Muscle of leg (tissue), 11 donors: ENCODE results near the gene ASB3. TPM values are rescaled to one million over a fixed set of nuclear protein-coding genes. Genes with fewer than 3 reads are reported as not detected.
A peak's percentile ranks its signal among the peaks of the same experiment; 100 is the strongest.
"Not testable (repeated sequence)": the region's sequence is repeated elsewhere in the genome, so short reads cannot be mapped to it uniquely, and the experiment has no call there.

Experiments
- DNase-seq: peaks from one replicate; pipeline ENCODE4 v3.0.0; 2013
- H3K27ac ChIP-seq: one replicate; pipeline ENCODE4 v1.5.1; 2013; ENCODE audit warnings: mild to moderate bottlenecking, low read length, control low read depth
- H3K27me3 ChIP-seq: one replicate; pipeline ENCODE4 v1.6.1; 2013; ENCODE audit warnings: low read length; ENCODE audit not compliant: control insufficient read depth, insufficient read depth
- H3K36me3 ChIP-seq: one replicate; pipeline ENCODE4 v1.6.1; 2013; ENCODE audit warnings: low read length; ENCODE audit not compliant: control insufficient read depth, insufficient read depth
- H3K4me1 ChIP-seq: one replicate; pipeline ENCODE4 v1.6.1; 2013; ENCODE audit warnings: low read length; ENCODE audit not compliant: control insufficient read depth, insufficient read depth
- H3K4me3 ChIP-seq: one replicate; pipeline ENCODE4 v1.5.1; 2013; ENCODE audit warnings: low read length, control low read depth
- H3K9me3 ChIP-seq: replicated peaks from 2 replicates; pipeline ENCODE4 v1.6.1; 2013; ENCODE audit warnings: low read depth, low read length; ENCODE audit not compliant: control insufficient read depth
- WGBS: methylation state at CpG from one replicate; pipeline ENCODE4 v1.1.5; 2013; ENCODE audit warnings: missing lambda C conversion rate; ENCODE audit not compliant: insufficient coverage; 5-methylcytosine and 5-hydroxymethylcytosine counted together
- polyA plus RNA-seq, 8 donors: library from polyadenylated mRNA; unstranded; fragments of 120-200 nt; gene quantifications; one replicate each; pipeline versions ENCODE4 v1.2.1 to v1.2.3, GENCODE V29; 2013; ENCODE audit warnings: inconsistent platforms in 1 of 8, low replicate concordance in 1 of 8; ENCODE audit not compliant: insufficient read length in 8 of 8, insufficient read depth in 1 of 8
- total RNA-seq: library from RNA; stranded (reverse); fragments of 120-200 nt; gene quantifications from one replicate; pipeline ENCODE4 v1.2.4, GENCODE V29; 2013

The ASB3 gene
- total and polyA plus RNA-seq, 9 donors = 10.2 to 20.2 (median 13.0) TPM

DNA sequence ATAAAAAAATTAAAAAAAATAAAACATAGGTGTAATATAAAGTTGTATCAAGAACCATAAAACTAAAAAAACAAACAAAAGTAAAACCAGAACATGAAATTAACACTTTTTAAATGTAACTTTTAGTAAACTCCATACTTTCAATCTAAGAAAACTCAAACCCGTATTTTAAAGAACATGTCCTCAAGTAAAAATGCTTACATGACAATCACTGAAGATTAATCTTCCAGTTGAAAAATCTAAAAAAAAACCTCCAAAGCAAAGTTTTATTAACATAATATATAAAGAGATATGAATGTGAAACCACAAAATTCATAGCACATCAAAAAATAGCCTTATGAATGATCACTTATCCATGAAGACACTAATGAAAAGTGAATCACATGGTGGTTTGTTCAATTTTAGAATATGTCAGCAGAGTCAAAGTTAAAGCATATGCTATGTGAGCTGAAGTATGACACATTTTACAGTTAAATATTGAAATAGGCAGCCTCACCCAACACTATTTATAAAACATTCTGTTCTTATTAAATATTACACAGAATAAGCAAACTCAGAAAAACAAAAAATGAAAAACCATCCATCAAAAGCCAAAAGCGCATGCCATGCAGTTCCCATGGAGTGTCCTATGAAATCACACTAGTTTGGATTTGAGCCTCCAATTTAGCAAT is 42.2 kb downstream of the ASB3 start:
- Histone ChIP-seq H3K4me3 (no peak overlapping the region), H3K27me3 (no peaks in the 10 kb centered on the region), H3K27ac (no peak overlapping the region), H3K9me3 (no peaks in the 10 kb centered on the region), H3K36me3 (peaks cover 2% of the 10 kb centered on the region), H3K4me1 (no peaks in the 10 kb centered on the region)
- WGBS = no CpG with 5 or more reads among the region's 2 CpGs
- no peak for DNase-seq

- H3K27me3 ChIP-seq = no peaks in the 10 kb centered on the region
- peak; percentile 67 for DNase-seq
- no peak overlapping the region for H3K27ac ChIP-seq
Measured at GRCh38 chr2:53740170-53740569, 46.6 kb downstream of the ASB3 start.

GRCh38 chr2:53739032-53739431 is 47.7 kb downstream of the ASB3 start:
- H3K27me3 ChIP-seq = no peaks in the 10 kb centered on the region
- DNase-seq = no peak
- no peaks in the 10 kb centered on the region for H3K4me1 ChIP-seq
- H3K27ac ChIP-seq = no peak overlapping the region
- H3K36me3 ChIP-seq = peaks cover 2% of the 10 kb centered on the region
- H3K9me3 ChIP-seq = no peaks in the 10 kb centered on the region
- no peak overlapping the region for H3K4me3 ChIP-seq
- no CpG with 5 or more reads among the region's 1 CpG for WGBS

More at GRCh38 chr2:53740170-53740569, 46.6 kb downstream of the ASB3 start:
- H3K4me3 ChIP-seq = no peak overlapping the region
- H3K9me3 ChIP-seq = no peaks in the 10 kb centered on the region
- H3K36me3 ChIP-seq = peaks cover 2% of the 10 kb centered on the region
- no peaks in the 10 kb centered on the region for H3K4me1 ChIP-seq

DNA sequence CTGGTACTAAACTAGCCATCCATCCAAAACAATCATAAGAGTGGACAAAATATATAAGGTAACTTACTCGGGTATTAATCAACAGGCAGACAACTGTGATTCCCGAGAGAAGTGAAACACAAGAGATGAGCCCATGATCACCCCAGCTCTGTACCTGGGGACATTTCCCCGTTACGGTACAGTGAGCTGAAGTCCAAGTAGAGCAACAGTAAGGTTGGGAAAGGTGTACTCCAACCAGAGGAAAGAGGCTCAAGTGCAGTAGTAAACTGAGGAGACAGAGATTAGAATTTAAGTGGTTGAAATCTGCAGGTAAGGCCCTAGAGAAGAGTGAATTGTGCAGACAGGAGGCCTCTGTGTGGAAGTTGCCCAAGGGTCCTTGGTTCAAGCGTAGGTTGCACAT is 49.7 kb downstream of the ASB3 start:
- DNase-seq = no peak
- Histone ChIP-seq H3K4me1 (no peaks in the 10 kb centered on the region), H3K4me3 (no peak overlapping the region), H3K9me3 (no peaks in the 10 kb centered on the region), H3K36me3 (no peaks in the 10 kb centered on the region), H3K27me3 (no peaks in the 10 kb centered on the region), H3K27ac (no peak overlapping the region)
- WGBS = 95% methylated on average over 2 of the region's 5 CpGs

GRCh38 chr2:53729143-53729762 is 57.5 kb downstream of the ASB3 start:
- H3K27ac ChIP-seq = no peak overlapping the region
- no peaks in the 10 kb centered on the region for H3K9me3 ChIP-seq
- no peaks in the 10 kb centered on the region for H3K27me3 ChIP-seq
- H3K36me3 ChIP-seq = peaks cover 3% of the 10 kb centered on the region
- no peak for DNase-seq
- no CpG with 5 or more reads among the region's 1 CpG for WGBS
- H3K4me3 ChIP-seq = no peak overlapping the region
- H3K4me1 ChIP-seq = no peaks in the 10 kb centered on the region

DNA sequence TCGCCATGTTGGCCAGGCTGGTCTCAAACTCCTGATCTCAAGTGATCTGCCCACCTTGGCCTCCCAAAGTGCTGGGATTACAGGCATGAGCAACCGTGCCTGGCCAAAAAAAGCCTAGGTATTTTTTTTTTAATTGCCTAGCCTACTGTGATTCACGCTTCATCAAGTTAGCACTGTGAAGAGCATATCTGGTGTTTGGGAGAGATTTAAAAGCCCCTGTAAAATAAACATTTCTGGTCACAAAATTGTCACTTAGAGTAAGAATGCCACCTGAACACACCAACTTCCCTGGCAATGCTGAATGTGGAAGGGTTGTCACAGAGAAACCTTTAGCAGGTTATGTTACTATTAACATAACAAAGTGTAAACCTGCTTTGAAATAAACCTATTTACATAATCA is 58.8 kb downstream of the ASB3 start:
- no peak overlapping the region for H3K4me3 ChIP-seq
- 90% methylated on average over 2 of the region's 3 CpGs for WGBS
- peaks cover 3% of the 10 kb centered on the region for H3K36me3 ChIP-seq
- H3K4me1 ChIP-seq = no peaks in the 10 kb centered on the region
- no peaks in the 10 kb centered on the region for H3K9me3 ChIP-seq
- no peak overlapping the region for H3K27ac ChIP-seq
- DNase-seq = no peak
- no peaks in the 10 kb centered on the region for H3K27me3 ChIP-seq

DNA sequence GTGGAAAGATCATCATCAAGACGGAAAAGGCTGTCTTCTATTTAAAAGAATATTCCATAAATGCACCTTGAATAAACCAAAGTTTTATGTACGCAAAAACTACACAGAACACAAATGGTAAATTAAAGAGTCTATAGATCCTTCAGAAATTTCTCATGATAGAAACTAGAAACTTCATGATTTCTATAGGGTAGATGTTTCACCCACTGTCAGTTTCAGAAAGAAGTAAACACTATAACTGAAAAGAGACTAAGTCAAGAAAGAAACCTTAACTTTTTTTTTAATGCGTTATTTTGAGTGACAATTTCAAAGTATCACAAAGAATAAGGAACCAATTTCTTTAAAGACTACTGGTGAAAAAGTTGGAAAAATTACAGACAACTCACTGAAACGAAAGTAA is 61.1 kb downstream of the ASB3 start:
- H3K36me3 ChIP-seq = peaks cover 3% of the 10 kb centered on the region
- no CpG with 5 or more reads among the region's 4 CpGs for WGBS
- DNase-seq = no peak
- H3K27me3 ChIP-seq = no peaks in the 10 kb centered on the region
- H3K27ac ChIP-seq = no peak overlapping the region
- no peak overlapping the region for H3K4me3 ChIP-seq
- no peaks in the 10 kb centered on the region for H3K4me1 ChIP-seq
- no peaks in the 10 kb centered on the region for H3K9me3 ChIP-seq

DNA sequence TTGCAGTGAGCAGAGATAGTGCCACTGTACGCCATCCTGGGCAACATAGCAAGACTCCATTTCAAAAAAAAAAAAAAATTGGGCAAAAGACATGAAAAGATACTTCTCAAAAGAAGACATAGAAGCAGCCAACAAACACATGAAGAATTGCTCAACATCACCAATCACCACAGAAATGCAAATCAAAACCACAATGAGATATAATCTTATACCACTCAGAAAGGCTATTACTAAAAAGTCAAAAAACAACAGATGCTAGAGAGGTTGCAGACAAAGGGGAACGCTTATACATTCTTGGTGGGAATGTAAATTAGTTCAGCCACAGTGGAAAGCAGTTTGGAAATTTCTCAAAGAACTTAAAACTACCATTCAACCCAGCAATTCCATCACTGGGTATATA is 62.2 kb downstream of the ASB3 start:
- Histone ChIP-seq H3K9me3 (peaks cover 2% of the 10 kb centered on the region), H3K27me3 (no peaks in the 10 kb centered on the region), H3K36me3 (peaks cover 7% of the 10 kb centered on the region), H3K4me3 (no peak overlapping the region), H3K4me1 (no peaks in the 10 kb centered on the region), H3K27ac (no peak overlapping the region)
- DNase-seq = no peak
- no CpG with 5 or more reads among the region's 2 CpGs for WGBS

GRCh38 chr2:53720944-53721343 is 65.8 kb downstream of the ASB3 start:
- not testable (repeated sequence) for DNase-seq, H3K36me3 ChIP-seq, H3K4me3 ChIP-seq, H3K4me1 ChIP-seq, H3K27ac ChIP-seq, H3K27me3 ChIP-seq, H3K9me3 ChIP-seq
- no CpG with 5 or more reads among the region's 3 CpGs for WGBS

DNA sequence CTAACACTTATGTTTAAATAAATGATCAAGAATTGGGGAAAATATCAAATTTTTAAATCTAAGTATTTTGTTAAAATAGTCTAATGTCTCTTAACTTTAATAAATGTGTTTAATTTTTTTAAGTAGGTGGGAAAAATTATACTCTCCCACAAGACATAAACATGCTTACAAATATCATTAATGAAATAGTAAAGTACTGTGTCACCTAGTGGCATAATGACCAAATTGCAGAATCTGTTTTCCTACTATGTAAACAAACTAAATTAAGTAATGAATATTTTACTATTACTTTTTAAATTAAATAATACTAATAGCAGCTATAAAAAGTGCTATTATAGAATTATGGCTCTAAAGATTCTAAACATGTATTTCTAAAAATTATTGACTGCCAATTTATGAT is 71.2 kb downstream of the ASB3 start:
- DNase-seq = peak; percentile 18
- Histone ChIP-seq H3K36me3 (peaks cover 19% of the 10 kb centered on the region), H3K27ac (no peak overlapping the region), H3K4me3 (no peak overlapping the region), H3K4me1 (no peaks in the 10 kb centered on the region), H3K9me3 (peaks cover 6% of the 10 kb centered on the region), H3K27me3 (no peaks in the 10 kb centered on the region)
